Effector memory CD4-positive, alpha-beta T cell (primary cell): ENCODE measurements around the gene POTEF.
"Not testable (repeated sequence)": the region's sequence is repeated elsewhere in the genome, so short reads cannot be mapped to it uniquely, and the experiment has no call there.

Experiments used
- DNase-seq, 3 donors: peaks; one replicate each; pipeline ENCODE4 v3.0.0-alpha.2; 2020
- H3K27ac ChIP-seq: 2 replicates; pipeline ENCODE4 v1.7.0; 2013; ENCODE audit warnings: mild to moderate bottlenecking, low read length, moderate library complexity; ENCODE audit not compliant: insufficient read depth, poor library complexity, severe bottlenecking
- H3K27me3 ChIP-seq: replicated peaks from 2 replicates; pipeline ENCODE4 v1.7.0; 2013; ENCODE audit warnings: mild to moderate bottlenecking, low read length; ENCODE audit not compliant: insufficient read depth, control insufficient read depth, poor library complexity, severe bottlenecking
- H3K36me3 ChIP-seq: 2 replicates; pipeline ENCODE4 v1.7.0; 2013; ENCODE audit warnings: mild to moderate bottlenecking, low read length, moderate library complexity; ENCODE audit not compliant: control insufficient read depth, insufficient read depth
- H3K4me1 ChIP-seq: 2 replicates; pipeline ENCODE4 v1.7.0; 2013; ENCODE audit warnings: low read length, mild to moderate bottlenecking; ENCODE audit not compliant: control insufficient read depth, insufficient read depth, poor library complexity, severe bottlenecking
- H3K4me3 ChIP-seq: 2 replicates; pipeline ENCODE4 v1.7.0; 2013; ENCODE audit warnings: low read length, low read depth, mild to moderate bottlenecking; ENCODE audit not compliant: insufficient read depth, poor library complexity, severe bottlenecking
- H3K9me3 ChIP-seq: 2 replicates; pipeline ENCODE4 v1.7.0; 2013; ENCODE audit warnings: mild to moderate bottlenecking, low read length, moderate library complexity; ENCODE audit not compliant: control insufficient read depth
- total RNA-seq, 3 donors: gene quantifications; one replicate each; lab custom pipeline; 2026; lab: John Stamatoyannopoulos, UW

POTEF gene
- total RNA-seq: 0 to 0.19 (median 0) reads per million in 3 donors

GRCh38 chr2:130129120-130129829 lies at the start of gene POTEF:
Gene POTEF, minus strand, starts transcription at chr2:130129222. Its CDS starts 8,707 bp downstream, at chr2:130120515.
- not testable (repeated sequence) for H3K27ac ChIP-seq, H3K4me1 ChIP-seq, H3K9me3 ChIP-seq, DNase-seq, H3K36me3 ChIP-seq, H3K27me3 ChIP-seq, H3K4me3 ChIP-seq

- not testable (repeated sequence) for H3K4me3 ChIP-seq
These were observed 45.8 kb upstream of the POTEF start for GRCh38 chr2:130174866-130175265.

DNA sequence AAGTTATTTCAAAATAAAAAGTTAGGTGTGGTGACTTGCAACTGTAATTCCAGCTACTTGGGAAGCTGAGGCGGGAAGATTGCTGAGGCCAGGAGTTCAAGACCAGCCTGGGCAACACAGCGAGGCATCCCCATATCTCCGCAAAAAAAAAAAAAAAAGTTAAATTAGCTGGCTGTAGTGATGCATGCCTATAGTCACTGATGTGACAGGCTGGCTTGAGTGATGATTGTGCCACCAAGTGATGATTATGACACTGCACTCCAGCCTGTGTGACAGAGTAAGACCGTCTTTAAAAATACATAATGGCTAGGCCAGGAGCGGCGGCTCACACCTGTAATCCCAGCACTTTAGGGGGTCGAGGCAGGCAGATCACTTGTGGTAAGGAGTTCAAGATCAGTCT lies 40.9 kb upstream of the POTEF start:
- H3K4me3 ChIP-seq: no peak overlapping the region
- no peaks in the 10 kb centered on the region for H3K9me3 ChIP-seq
- no peak for DNase-seq
- H3K4me1 ChIP-seq: no peaks in the 10 kb centered on the region
- H3K27me3 ChIP-seq: no peaks in the 10 kb centered on the region
- peaks cover 35% of the 10 kb centered on the region for H3K36me3 ChIP-seq
- no peak overlapping the region for H3K27ac ChIP-seq

More at GRCh38 chr2:130174866-130175265, 45.8 kb upstream of the POTEF start:
- not testable (repeated sequence) for H3K9me3 ChIP-seq, H3K27ac ChIP-seq, DNase-seq, H3K4me1 ChIP-seq, H3K27me3 ChIP-seq
- peaks cover 23% of the 10 kb centered on the region for H3K36me3 ChIP-seq

DNA sequence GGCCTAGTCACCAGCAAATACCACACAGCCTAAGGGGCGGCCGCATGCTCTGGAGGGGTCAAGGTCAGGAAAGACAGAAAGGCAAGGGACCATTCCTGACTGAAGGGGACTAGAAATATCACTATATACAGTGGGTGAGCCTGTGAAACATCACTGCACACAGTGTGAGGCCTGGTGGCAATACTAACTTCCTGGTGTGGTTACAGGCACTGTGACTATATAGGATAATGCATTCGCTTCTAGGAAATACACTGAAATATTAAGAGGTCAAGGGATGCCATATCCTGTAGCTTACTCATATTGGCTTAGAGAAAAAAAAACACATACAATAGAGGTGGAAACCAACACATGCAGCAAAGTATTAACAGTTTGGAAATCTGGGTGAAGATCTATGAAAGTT lies 40.1 kb upstream of the POTEF start:
- not testable (repeated sequence) for H3K27ac ChIP-seq, H3K9me3 ChIP-seq
- peaks cover 42% of the 10 kb centered on the region for H3K36me3 ChIP-seq

GRCh38 chr2:130166611-130167010 lies 37.6 kb upstream of the POTEF start:
- H3K4me1 ChIP-seq, H3K4me3 ChIP-seq, DNase-seq, H3K9me3 ChIP-seq, H3K27me3 ChIP-seq, H3K27ac ChIP-seq: not testable (repeated sequence)
- H3K36me3 ChIP-seq: peaks cover 38% of the 10 kb centered on the region

More for the DNA sequence above, 40.1 kb upstream of the POTEF start:
- not testable (repeated sequence) for DNase-seq, H3K4me1 ChIP-seq, H3K27me3 ChIP-seq, H3K4me3 ChIP-seq

DNA sequence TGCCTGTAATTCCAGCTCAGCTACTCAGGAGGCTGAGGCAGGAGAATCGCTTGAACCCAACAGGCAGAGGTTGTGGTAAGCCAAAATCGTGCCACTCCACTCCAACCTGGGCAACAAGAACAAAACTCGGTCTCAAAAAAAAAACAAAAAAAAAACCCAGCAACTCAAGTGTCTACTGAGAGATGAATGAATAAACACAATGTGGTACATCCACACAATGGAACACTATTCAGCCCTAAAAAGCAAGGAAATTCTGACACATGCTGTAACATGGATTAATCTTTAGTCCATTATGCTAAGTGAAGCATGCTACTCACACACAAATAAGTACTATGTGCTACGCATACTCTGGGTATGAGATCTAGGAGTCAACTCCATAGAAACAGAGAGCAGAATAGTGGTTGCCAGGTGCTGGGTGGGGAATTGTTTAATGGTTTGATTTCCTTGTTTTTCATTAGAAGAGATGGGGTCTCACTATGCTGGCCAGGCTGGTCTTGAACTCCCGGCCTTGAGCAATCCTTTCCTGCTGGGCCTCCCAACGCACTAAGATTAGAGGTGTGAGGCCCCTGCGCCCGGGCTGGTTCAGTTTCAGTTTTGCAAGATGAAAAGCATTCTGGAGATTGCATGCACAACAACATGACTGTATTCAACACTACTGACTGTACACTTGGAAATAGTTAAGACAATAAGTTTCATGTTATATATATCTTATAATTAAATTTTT lies 36.4 kb upstream of the POTEF start:
- H3K27me3 ChIP-seq: no peaks in the 10 kb centered on the region
- no peak overlapping the region for H3K4me3 ChIP-seq
- no peaks in the 10 kb centered on the region for H3K9me3 ChIP-seq
- no peak overlapping the region for H3K27ac ChIP-seq
- no peaks in the 10 kb centered on the region for H3K4me1 ChIP-seq
- DNase-seq: no peak
- peaks cover 35% of the 10 kb centered on the region for H3K36me3 ChIP-seq

GRCh38 chr2:130162968-130163367 lies 33.9 kb upstream of the POTEF start:
- no peak overlapping the region for H3K4me3 ChIP-seq
- H3K27ac ChIP-seq: no peak overlapping the region
- peaks cover 31% of the 10 kb centered on the region for H3K36me3 ChIP-seq
- no peaks in the 10 kb centered on the region for H3K27me3 ChIP-seq
- H3K9me3 ChIP-seq: no peaks in the 10 kb centered on the region
- no peaks in the 10 kb centered on the region for H3K4me1 ChIP-seq
- no peak for DNase-seq

DNA sequence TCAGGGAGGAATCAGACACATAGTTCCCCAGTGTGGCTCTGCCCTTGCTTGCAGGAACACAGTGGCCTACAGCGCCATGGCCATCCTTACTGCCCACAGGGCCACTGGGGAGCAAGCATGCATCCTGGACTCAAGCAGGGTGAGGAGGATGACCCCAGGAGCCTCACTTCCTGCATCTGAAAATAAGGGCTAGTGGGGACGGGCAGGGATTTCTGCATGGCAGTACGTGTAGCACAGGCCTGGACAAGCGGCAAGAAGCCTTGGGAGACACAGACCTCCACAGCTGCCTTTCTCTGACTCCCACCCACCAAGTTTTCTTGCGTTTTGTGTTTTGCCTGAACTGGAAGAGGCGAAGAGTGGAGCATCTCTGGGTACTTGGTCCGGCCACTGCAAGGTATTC lies 33.5 kb upstream of the POTEF start:
- H3K27me3 ChIP-seq, H3K9me3 ChIP-seq, DNase-seq, H3K4me1 ChIP-seq, H3K4me3 ChIP-seq, H3K27ac ChIP-seq: not testable (repeated sequence)
- H3K36me3 ChIP-seq: peaks cover 31% of the 10 kb centered on the region

GRCh38 chr2:130160838-130161705 lies 32.0 kb upstream of the POTEF start:
- not testable (repeated sequence) for H3K27ac ChIP-seq, H3K4me3 ChIP-seq, DNase-seq, H3K27me3 ChIP-seq, H3K9me3 ChIP-seq, H3K4me1 ChIP-seq
- peaks cover 23% of the 10 kb centered on the region for H3K36me3 ChIP-seq
